Testis (tissue), 2 donors: ENCODE measurements around the gene MRPS34.

ENCODE experiments used
- CTCF ChIP-seq, 3 experiments: fragments of 450-650 bp in 2 of 3; fragments of 200-600 bp in 1 of 3; sonication (generic) in 1 of 3; IDR thresholded peaks; one replicate each; pipeline ENCODE4 v1.5.1; 2016 to 2019; ENCODE audit warnings: antibody characterized with exemption in 3 of 3, mild to moderate bottlenecking in 2 of 3, moderate library complexity in 1 of 3
- POLR2A ChIP-seq: fragments of 450-650 bp; IDR thresholded peaks from one replicate; pipeline ENCODE4 v1.6.1; 2017; ENCODE audit warnings: antibody characterized with exemption, mild to moderate bottlenecking, moderate library complexity

GRCh38 chr16:1815461-1815860, 42.5 kb upstream of the MRPS34 start:
- no peak for TF ChIP-seq CTCF (IDR thresholded peaks at IDR 0.05)
- TF ChIP-seq POLR2A, result no peak
